ENCODE results near the gene OPALIN.

DNA sequence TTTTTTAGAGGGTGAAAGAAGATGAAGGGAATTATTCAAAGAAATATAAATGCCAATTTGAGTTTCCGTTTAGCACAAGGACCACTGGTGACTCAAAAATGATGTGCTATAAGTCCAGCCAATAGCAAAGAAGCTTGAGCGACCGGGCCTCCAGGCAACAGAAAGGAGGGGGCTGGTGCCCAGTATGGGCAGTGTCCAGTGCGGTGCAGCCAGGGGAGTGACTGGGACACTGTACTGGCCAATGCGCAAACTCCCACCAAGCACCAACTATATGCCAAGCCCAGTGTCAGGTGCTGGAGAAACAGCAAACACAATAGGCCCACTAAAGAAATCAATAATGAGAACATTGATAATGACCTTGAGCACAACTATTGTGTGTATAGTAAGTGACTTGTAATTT lies 10.2 kb upstream of the OPALIN start:
- TF ChIP-seq, protein P1, sequence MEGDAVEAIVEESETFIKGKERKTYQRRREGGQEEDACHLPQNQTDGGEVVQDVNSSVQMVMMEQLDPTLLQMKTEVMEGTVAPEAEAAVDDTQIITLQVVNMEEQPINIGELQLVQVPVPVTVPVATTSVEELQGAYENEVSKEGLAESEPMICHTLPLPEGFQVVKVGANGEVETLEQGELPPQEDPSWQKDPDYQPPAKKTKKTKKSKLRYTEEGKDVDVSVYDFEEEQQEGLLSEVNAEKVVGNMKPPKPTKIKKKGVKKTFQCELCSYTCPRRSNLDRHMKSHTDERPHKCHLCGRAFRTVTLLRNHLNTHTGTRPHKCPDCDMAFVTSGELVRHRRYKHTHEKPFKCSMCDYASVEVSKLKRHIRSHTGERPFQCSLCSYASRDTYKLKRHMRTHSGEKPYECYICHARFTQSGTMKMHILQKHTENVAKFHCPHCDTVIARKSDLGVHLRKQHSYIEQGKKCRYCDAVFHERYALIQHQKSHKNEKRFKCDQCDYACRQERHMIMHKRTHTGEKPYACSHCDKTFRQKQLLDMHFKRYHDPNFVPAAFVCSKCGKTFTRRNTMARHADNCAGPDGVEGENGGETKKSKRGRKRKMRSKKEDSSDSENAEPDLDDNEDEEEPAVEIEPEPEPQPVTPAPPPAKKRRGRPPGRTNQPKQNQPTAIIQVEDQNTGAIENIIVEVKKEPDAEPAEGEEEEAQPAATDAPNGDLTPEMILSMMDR (conservative IDR thresholded peaks at IDR 0.05; ENCODE audit: low read depth, low read length) = no peak
- no peak for TF ChIP-seq EZH2 (IDR thresholded peaks at IDR 0.05; ENCODE audit: borderline replicate concordance, low read depth, low read length, poor library complexity, severe bottlenecking)
